GM12891 (cell line): Measurements from ENCODE around the gene CYB5R3.

Experiments
- POLR2A ChIP-seq: IDR thresholded peaks from 2 replicates; pipeline ENCODE4 v1.6.1; 2011; ENCODE audit warnings: low read depth, low read length, control low read depth
- POLR2AphosphoS5 ChIP-seq: IDR thresholded peaks from 2 replicates; pipeline ENCODE4 v1.6.1; 2011; ENCODE audit warnings: low read depth, low read length, control low read depth
- SPI1 ChIP-seq: IDR thresholded peaks from 2 replicates; pipeline ENCODE4 v1.6.1; 2011; ENCODE audit warnings: low read depth, low read length, control low read depth

DNA sequence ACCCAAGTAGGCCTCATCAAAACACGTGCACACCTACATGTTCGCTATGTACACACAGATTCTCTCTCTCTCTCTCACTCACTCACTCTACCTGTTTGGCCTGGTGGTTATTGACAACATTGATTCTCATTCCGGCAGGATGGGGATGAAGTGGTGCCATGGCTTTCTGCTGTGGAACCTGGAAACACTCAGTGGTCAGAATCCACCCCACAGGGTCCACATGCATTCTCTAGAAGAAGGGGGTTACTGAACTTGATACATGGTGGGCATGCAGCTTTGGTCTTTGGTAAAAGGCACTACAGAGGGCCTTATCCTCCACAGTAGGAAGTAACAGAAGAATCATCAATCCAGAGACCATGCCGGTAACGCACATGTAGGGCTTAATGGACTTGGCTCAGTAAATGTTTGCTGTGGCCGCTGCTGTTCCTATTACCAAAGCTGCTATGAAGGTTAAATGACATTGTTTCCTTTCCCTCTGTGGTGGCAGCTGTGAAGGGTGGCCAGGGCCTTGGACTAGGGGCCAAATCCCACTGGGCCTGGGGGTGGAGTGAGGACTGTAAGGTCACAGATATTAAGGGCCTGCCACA, 47.2 kb downstream of the CYB5R3 start:
- TF ChIP-seq POLR2AphosphoS5 = no peak
- no peak for TF ChIP-seq POLR2A
- TF ChIP-seq SPI1 = no peak
